Suprapubic skin (tissue), 4 donors: ENCODE measurements around the gene INHBC. TPM values are rescaled to one million over a fixed set of nuclear protein-coding genes. Genes with fewer than 3 reads are reported as not detected.

Source experiments
- DNase-seq, 2 donors: peaks; one replicate each; pipeline ENCODE4 v3.0.0-alpha.2; 2019; ENCODE audit warnings: low spot score in 2 of 2
- H3K27ac ChIP-seq: fragments of 200-600 bp; sonication (generic); one replicate; pipeline ENCODE4 v1.5.1; 2019
- H3K27me3 ChIP-seq: fragments of 200-600 bp; sonication (generic); one replicate; pipeline ENCODE4 v1.5.1; 2019
- H3K36me3 ChIP-seq: fragments of 200-600 bp; sonication (generic); one replicate; pipeline ENCODE4 v1.5.1; 2019
- H3K4me1 ChIP-seq: fragments of 200-600 bp; sonication (generic); one replicate; pipeline ENCODE4 v1.5.1; 2019
- H3K4me3 ChIP-seq: fragments of 200-600 bp; sonication (generic); one replicate; pipeline ENCODE4 v1.5.1; 2019; ENCODE audit warnings: mild to moderate bottlenecking
- H3K9me3 ChIP-seq: fragments of 200-600 bp; sonication (generic); one replicate; pipeline ENCODE4 v1.5.1; 2019
- EP300 ChIP-seq: sonication (generic); formaldehyde crosslinking; IDR thresholded peaks from one replicate; pipeline ENCODE4 v1.6.1; 2017; ENCODE audit warnings: antibody characterized with exemption
- POLR2A ChIP-seq, 2 donors: fragments of 450-650 bp; IDR thresholded peaks; one replicate each; pipeline ENCODE4 v1.6.1; 2017; ENCODE audit warnings: antibody characterized with exemption in 2 of 2, mild to moderate bottlenecking in 2 of 2, moderate library complexity in 2 of 2
- POLR2AphosphoS5 ChIP-seq, 3 donors: sonication (generic); formaldehyde crosslinking; IDR thresholded peaks; one replicate each; pipeline ENCODE4 v1.6.1; 2017; ENCODE audit warnings: antibody characterized with exemption in 3 of 3
- WGBS: methylation state at CpG from one replicate; pipeline ENCODE4 v1.1.5; 2018; 5-methylcytosine and 5-hydroxymethylcytosine counted together
- total RNA-seq, 4 donors: library from RNA; depleted of rRNA; stranded (reverse); fragments of >200 nt; gene quantifications; one replicate each; pipeline ENCODE4 v1.1.0, GENCODE V29; 2016
- TF ChIP-seq, protein P1 (sequence below), 2 donors: fragments of 200-600 bp in 1 of 2; fragments of 450-650 bp in 1 of 2; sonication (generic) in 1 of 2; IDR thresholded peaks; one replicate each; pipeline ENCODE4 v1.5.1; 2016 to 2019; ENCODE audit warnings: antibody characterized with exemption in 2 of 2, mild to moderate bottlenecking in 1 of 2, moderate library complexity in 1 of 2

Gene INHBC
- total RNA-seq, 4 donors from 2014 or later, result not detected

GRCh38 chr12:57460468-57460784 is 25.8 kb downstream of the INHBC start:
- WGBS, result 2% methylated on average over 5 of the region's 6 CpGs
- H3K27me3 ChIP-seq, result no peaks in the 10 kb centered on the region
- H3K4me1 ChIP-seq, result peaks cover 51% of the 10 kb centered on the region
- DNase-seq, result no peak
- H3K9me3 ChIP-seq, result no peaks in the 10 kb centered on the region
- no peak overlapping the region for H3K27ac ChIP-seq
- no peaks in the 10 kb centered on the region for H3K36me3 ChIP-seq
- no peak for TF ChIP-seq POLR2AphosphoS5 (IDR thresholded peaks at IDR 0.05)
- TF ChIP-seq POLR2A (IDR thresholded peaks at IDR 0.05), result no peak
- TF ChIP-seq EP300, result no peak
- TF ChIP-seq, protein P1, sequence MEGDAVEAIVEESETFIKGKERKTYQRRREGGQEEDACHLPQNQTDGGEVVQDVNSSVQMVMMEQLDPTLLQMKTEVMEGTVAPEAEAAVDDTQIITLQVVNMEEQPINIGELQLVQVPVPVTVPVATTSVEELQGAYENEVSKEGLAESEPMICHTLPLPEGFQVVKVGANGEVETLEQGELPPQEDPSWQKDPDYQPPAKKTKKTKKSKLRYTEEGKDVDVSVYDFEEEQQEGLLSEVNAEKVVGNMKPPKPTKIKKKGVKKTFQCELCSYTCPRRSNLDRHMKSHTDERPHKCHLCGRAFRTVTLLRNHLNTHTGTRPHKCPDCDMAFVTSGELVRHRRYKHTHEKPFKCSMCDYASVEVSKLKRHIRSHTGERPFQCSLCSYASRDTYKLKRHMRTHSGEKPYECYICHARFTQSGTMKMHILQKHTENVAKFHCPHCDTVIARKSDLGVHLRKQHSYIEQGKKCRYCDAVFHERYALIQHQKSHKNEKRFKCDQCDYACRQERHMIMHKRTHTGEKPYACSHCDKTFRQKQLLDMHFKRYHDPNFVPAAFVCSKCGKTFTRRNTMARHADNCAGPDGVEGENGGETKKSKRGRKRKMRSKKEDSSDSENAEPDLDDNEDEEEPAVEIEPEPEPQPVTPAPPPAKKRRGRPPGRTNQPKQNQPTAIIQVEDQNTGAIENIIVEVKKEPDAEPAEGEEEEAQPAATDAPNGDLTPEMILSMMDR (IDR thresholded peaks at IDR 0.05), result no peak
- peak overlapping the region; percentile 75 for H3K4me3 ChIP-seq

- Histone ChIP-seq H3K36me3 (no peaks in the 10 kb centered on the region), H3K9me3 (no peaks in the 10 kb centered on the region), H3K4me1 (peaks cover 47% of the 10 kb centered on the region), H3K4me3 (peak overlapping the region; percentile 75), H3K27me3 (no peaks in the 10 kb centered on the region), H3K27ac (peak overlapping the region; percentile 2)
- no peak for DNase-seq
- TF ChIP-seq, protein P1 (IDR thresholded peaks at IDR 0.05), result no peak
- no peak for TF ChIP-seq POLR2A (IDR thresholded peaks at IDR 0.05)
- TF ChIP-seq POLR2AphosphoS5 (IDR thresholded peaks at IDR 0.05), result no peak
- TF ChIP-seq EP300, result no peak
- 5% methylated on average over 10 of the region's 19 CpGs for WGBS
Measured at GRCh38 chr12:57460841-57461275, 26.3 kb downstream of the INHBC start.

DNA sequence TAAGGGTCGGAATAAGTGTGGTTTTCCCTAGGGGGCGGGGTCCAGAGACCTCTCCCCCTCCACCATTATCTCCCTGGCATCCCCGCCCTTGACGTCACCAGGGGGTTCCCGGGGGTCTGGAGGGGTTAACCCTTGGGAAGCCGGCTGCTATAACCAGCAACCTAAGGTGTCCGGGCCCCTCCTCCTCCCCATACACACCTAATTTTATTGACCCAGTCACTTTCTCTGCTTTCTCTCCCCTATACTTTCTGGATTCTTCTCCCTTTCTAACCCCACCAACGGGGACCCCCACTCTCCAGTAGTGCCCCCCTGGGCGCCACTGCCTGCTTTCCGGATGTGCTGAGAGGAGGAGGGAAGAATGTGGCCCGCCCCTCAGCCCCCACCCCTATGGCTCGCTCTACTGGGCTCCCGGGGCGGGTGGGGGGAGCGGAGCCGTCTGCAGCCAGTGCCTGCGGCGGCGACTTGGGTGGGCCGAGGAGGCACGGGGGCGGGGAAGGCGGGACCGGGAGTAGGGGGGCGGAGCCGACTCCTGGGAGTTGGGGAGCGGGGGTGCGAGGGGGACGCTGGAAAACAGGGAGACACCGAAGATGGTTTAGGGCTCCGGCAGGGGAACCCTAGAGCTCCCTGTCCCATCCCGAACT is 26.8 kb downstream of the INHBC start:
- Histone ChIP-seq H3K27me3 (no peaks in the 10 kb centered on the region), H3K4me1 (peaks cover 45% of the 10 kb centered on the region), H3K27ac (peak overlapping the region; percentile 70), H3K9me3 (no peaks in the 10 kb centered on the region), H3K4me3 (peak overlapping the region; percentile 75), H3K36me3 (no peaks in the 10 kb centered on the region)
- no peak for TF ChIP-seq EP300
- TF ChIP-seq, protein P1 (IDR thresholded peaks at IDR 0.05), result no peak
- TF ChIP-seq POLR2AphosphoS5 (IDR thresholded peaks at IDR 0.05), result no peak
- TF ChIP-seq POLR2A (IDR thresholded peaks at IDR 0.05), result no peak
- WGBS, result 3% methylated on average over 27 of the region's 32 CpGs
- DNase-seq, result peak in 1 of 2 donors; percentile 85

DNA sequence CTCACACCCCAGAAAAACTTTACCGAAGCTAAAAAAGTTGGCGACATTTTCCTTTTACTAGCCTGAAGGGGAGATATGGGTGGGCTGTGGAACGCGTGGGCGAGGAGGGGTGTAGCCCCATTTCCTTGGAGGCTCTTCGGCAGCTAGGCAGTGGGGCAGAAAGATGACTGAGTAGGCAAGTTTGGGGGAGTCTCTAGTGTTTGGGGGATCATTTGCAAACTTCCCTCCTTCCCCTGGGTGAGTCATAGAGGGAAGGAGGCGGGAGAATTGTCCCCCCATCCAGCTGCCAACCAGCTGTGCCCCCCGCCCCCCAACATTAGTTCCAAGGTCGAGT is 27.3 kb downstream of the INHBC start:
- no peak for DNase-seq
- WGBS, result 0% methylated on average over 8 of the region's 9 CpGs
- TF ChIP-seq POLR2AphosphoS5 (IDR thresholded peaks at IDR 0.05), result no peak
- TF ChIP-seq POLR2A (IDR thresholded peaks at IDR 0.05), result no peak
- TF ChIP-seq, protein P1 (IDR thresholded peaks at IDR 0.05), result no peak
- TF ChIP-seq EP300, result no peak

DNA sequence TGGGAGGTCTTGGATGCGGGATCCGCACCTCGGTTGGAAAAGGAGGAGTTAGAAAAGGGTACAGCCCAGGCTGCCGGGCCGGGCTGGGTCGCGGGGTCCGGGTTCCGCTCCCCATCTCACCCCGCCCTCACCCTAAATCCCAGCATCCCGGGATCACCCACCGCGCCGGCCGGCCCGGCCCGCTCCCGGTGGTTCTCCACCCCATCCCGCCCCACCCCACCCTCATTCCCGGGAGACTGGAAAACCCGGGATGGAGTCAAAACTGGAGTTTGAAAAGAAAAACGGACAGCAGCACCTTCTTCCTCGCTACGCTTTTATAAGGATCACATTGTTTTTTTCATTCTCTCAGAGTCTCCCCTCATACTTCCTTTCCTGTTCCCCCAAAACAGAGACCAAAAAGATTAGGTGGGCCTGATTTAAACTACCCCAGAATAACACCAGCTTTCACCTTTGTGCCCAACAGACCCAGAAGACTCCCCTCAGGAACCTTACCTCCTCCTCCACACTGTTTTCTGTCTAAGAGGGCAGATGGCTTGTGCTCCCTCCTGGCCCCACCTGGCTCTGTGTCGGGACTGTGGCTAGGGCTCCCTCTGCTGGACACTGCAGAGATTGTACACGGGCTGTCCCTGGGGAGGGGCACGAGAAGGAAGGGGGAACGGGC is 27.8 kb downstream of the INHBC start:
- H3K9me3 ChIP-seq, result no peaks in the 10 kb centered on the region
- no peaks in the 10 kb centered on the region for H3K36me3 ChIP-seq
- under 1% methylated on average over 27 of the region's 28 CpGs for WGBS
- peak overlapping the region; percentile 70 for H3K27ac ChIP-seq
- DNase-seq, result peak; percentile 91 to 93
- TF ChIP-seq, protein P1 (IDR thresholded peaks at IDR 0.05), result peak; percentile 90 to 94
- TF ChIP-seq POLR2A (IDR thresholded peaks at IDR 0.05), result no peak
- H3K27me3 ChIP-seq, result peaks cover 4% of the 10 kb centered on the region
- peak overlapping the region; percentile 75 for H3K4me3 ChIP-seq
- peaks cover 45% of the 10 kb centered on the region for H3K4me1 ChIP-seq

More for the DNA sequence above, 27.3 kb downstream of the INHBC start:
- H3K9me3 ChIP-seq, result no peaks in the 10 kb centered on the region
- H3K27me3 ChIP-seq, result no peaks in the 10 kb centered on the region
- H3K27ac ChIP-seq, result peak overlapping the region; percentile 70
- peak overlapping the region; percentile 75 for H3K4me3 ChIP-seq
- H3K4me1 ChIP-seq, result peaks cover 45% of the 10 kb centered on the region
- no peaks in the 10 kb centered on the region for H3K36me3 ChIP-seq
